NCI-H2029 treated with DMSO at 0.1 percent for 48 hours (cell line): ENCODE results near the gene PTGDS.

Experiments used
- DNase-seq: peaks from one replicate; lab custom pipeline; 2025; lab: John Stamatoyannopoulos, UW

The PTGDS gene

DNA sequence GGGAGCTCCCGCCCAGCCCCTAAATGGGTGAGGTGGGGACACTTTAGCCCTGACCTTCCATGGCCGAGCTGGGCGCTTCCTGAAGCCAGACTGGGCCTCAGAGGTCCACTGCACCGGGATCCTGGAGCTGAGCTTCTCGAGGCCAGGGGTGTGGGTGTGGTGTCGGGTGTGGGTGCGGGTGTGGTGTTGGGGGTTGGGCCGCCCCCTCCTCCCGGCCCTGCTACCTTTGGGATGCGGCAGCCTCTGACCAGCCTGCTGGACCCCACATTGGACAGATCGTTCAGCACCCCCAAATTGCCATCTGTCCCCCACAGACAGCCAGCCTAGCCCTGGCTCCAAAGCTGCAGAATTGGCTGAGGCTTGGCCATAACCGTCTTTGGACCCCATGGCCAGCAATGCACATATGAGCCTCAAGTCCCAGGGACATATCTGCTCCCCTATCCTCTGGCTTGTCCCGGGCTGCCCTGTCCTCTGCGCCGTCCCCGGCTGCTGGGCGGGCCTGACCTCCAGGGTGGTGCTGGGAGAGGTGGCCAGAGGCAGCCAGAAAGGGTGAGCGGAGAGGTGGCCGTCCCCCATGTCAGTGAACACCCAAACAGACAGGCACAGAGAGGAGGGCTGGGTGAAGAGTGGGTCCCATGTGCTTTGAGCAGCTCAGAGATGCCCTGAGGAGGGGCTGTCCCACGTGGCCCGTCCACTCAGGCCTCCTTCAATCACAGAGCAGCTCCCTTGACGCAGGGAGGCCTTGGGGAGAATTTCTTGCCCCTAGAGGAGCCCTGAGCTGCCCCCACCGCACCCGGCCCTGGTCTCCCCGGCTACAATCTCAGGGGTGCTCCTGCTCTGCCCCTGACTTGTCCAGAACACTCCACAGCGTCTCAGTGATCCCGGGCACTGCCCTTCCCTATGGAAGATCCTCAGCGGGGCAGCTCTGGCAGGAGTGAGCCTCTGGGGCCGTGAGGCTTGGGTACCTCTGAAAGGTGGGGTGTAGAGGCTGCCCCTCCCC, 3.4 kb upstream of the PTGDS start:
- no peak for DNase-seq

DNA sequence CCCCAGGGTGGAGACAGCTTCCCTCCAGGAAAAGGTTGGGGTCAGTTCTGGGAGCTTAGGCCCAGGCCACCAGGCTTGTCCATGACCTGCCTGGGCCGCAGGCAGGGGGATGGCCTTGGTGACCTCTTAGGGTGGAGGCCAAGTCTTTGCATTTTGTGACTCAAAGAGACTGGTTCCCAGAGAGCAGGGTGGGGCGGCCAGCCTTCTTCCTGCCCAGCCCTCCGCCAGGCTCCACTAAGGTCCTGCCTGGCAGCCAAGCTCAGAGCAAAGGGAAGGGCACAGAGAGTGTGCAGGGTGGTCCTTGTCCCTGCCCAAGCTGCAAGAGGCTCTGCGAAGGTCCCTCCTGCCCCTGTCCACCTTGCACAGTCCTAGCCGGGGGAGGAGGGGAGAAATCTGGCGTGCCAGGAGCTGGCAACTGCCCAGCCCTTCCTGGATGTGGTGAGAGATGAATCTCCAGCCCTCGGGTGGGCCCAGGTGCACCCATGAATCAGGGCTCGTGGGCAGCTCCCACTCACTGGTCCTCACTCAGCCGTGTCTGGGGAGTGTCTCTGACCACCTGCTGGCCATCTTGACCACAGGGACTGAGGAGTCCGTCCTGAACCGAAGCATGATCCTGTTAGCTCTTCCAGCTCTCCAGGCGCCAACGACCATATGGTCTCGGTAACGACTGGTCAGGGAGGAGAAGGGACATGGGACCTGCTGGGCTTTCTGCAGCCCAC, 2.3 kb upstream of the PTGDS start:
- no peak for DNase-seq

DNA sequence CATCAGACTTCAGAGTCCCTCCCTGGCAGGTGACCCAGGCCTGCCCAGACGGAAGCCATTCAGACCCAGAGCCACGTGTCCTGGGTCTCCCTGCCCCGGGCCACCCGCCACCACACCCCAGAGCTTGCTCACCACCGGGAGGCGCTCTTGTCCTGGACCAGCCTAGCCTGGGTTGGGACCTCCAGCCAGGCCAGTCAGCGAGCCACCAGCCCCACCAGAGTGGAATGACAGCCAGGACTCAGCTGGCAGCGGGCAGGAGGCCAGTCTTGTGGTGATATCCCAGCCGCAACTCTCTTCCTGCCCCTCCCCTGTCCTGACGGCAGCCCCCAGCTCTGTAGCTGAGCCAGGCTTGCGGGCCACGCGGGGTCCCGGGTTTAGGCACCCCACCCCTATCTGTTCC, 1.7 kb upstream of the PTGDS start:
- no peak for DNase-seq

DNA sequence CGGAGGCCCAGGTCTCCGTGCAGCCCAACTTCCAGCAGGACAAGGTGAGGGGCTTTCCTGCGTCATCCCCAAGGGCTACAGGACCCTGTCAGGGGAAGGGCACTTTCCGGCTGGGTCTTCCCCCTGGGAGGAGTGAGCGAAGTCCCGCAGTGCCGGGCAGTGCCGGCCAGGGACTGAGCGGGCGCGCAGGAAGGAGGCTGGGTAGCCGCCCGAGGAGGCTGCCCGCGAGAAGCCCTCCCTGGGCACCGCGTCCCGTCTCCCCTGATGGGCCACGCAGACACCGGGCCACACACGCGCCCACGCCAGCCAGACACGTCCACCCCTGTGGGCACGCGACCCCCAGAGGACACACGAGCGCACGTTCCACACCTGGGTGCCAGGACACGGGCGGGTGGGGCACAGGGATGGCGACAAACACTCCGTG, 357 bp downstream of the PTGDS start:
- DNase-seq = no peak

DNA sequence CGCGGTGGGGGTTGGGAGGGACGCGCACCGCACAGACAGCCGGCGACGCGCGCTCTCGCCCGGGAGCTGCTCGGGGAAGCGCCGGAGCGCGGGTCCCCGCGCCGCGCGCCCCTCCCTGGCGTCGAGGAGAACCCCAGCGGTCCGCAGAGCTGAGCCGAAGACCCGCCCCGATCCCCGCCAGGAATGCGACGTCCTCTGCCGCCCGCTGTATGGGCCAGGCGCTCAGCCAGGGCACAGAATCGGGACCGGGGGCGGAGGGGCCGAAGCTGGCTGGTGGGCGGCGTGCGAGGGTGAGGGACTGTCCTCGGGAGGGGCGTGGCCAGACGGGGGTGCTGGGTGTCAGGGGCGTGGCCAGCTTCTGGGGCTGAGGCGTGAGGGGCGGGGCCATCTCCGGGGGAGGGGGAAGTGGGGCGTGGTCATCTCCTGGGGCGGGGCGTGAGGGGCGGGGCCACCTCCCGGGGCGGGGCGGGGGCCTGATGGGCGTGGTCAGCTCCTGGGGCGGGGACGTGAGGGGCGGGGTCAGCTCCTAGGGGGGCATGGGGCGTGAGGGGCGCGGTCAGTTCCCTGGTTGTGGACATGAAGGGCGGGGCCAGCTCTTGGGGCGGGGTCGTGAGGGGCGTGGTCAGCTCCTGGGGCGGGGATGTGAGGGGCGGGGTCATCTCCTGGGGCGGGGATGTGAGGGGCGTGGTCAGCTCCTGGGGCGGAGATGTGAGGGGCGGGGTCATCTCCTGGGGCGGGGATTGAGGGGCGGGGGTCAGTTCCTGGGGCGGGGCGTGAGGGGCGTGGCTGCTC, 965 bp downstream of the PTGDS start:
- DNase-seq = peak; percentile 12

DNA sequence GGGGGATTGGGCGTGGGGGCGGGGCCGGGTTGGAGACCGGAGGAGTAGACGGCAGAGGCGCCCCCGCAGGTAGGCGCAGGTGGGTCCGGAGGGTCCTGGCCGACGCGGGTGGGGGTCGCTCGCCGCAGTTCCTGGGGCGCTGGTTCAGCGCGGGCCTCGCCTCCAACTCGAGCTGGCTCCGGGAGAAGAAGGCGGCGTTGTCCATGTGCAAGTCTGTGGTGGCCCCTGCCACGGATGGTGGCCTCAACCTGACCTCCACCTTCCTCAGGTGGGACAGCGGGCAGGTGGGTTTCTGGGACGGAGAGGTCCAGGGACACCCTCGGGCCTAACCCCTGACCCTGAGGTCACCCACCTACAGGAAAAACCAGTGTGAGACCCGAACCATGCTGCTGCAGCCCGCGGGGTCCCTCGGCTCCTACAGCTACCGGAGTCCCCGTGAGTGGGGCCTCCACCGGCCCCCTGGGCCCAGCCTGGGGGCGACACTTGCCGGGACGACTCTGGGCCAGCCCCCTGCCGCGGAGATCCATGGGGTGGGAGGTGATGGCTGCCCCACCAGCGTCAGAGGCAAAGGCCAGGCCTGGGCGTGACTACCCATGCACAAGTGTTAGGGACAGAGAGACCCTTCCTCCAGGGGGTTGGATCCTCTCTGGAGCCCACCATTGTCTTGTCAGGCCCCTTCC, 1.7 kb downstream of the PTGDS start:
- no peak for DNase-seq

DNA sequence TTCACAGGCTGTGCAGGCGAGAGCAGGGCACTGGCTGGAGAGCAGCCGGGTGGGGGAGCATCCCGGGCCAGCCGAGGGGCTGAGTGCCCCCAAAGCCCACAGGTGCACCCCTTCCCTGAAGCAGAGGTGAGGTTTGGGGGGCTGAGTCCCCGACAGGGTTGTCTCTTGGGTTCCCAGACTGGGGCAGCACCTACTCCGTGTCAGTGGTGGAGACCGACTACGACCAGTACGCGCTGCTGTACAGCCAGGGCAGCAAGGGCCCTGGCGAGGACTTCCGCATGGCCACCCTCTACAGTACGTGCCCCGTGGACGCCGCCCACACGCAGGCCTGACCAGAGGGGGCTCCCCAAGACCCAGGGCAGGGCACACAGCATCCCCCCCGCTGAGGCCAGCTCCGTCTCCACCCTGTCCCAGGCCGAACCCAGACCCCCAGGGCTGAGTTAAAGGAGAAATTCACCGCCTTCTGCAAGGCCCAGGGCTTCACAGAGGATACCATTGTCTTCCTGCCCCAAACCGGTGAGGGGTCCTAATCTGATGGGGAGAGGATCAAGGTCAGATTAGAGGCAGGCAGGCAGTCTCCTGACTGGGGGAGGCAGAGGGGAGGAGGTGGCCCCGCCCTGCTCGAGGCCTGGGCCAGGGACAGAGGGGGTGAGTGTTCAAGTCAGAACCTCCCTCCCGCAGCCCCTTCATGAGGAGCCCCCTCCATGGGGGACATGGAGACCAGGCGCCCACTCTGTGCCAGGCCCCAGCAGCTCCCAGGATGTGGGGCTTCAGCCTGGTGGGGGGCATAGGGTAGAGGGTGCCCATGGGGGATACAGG, 2.7 kb downstream of the PTGDS start:
- DNase-seq = no peak

DNA sequence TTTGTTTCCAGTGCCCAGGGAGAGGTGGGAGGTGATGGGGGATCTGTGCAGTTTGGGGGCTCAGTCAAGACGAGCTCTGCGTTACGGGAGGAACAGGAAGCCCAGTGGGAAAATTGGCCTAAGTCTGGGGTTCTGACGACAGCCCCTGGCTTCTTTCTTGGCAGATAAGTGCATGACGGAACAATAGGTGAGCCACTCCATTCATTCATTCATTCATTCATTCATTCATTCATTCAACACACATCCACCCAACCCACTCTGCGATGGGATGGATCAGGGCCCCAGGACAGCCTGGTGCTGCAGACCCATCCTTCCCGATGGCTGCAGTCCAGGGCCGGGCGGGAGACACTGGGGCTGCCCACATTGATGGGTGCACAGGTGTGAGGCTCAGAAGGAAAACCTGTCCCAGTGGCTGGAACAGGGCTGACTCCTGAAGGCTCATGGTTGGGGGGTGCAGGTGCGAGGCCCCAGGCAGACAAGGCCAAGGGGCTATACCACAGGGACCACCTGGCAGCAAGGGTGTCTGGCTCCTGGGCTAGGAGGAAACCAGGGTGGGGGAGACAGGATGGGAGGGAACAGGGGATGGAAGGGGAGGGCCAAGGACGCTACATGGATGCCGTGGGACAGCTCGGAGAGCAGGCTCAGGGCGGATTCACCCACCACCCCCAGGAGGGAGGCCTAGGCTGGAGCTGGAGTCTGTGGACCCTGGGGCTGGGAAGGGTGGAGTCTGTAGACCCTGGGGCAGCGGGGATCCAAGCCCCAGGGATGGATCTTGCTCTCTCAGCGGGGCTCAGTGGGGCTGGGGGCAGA, 3.6 kb downstream of the PTGDS start:
- no peak for DNase-seq

DNA sequence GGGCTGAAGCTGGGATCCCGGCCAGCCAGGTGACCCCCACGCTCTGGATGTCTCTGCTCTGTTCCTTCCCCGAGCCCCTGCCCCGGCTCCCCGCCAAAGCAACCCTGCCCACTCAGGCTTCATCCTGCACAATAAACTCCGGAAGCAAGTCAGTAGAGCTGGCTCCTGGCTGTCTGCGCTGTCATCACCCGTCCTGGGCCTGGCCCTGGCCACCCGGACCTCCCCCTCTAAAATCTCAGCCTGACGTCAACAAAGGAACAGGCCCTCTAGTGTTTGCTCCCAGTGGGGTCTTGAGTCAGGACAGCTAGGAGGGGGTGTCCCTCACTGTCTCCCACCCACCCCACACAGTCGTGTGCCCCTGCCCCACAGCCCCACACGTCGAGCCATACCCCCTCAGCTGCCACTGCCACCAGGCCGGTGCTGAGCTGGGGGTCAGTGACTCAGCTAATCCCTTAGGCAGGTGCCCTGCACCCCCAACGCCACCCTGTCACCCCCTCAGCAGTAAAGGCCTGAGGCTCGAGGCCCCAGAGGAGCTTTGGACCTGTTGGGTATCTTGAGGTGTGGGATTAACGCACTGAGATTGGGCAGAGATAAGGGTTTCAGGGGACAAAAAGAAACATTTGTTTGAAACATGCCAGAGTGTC, 4.4 kb downstream of the PTGDS start:
- no peak for DNase-seq

DNA sequence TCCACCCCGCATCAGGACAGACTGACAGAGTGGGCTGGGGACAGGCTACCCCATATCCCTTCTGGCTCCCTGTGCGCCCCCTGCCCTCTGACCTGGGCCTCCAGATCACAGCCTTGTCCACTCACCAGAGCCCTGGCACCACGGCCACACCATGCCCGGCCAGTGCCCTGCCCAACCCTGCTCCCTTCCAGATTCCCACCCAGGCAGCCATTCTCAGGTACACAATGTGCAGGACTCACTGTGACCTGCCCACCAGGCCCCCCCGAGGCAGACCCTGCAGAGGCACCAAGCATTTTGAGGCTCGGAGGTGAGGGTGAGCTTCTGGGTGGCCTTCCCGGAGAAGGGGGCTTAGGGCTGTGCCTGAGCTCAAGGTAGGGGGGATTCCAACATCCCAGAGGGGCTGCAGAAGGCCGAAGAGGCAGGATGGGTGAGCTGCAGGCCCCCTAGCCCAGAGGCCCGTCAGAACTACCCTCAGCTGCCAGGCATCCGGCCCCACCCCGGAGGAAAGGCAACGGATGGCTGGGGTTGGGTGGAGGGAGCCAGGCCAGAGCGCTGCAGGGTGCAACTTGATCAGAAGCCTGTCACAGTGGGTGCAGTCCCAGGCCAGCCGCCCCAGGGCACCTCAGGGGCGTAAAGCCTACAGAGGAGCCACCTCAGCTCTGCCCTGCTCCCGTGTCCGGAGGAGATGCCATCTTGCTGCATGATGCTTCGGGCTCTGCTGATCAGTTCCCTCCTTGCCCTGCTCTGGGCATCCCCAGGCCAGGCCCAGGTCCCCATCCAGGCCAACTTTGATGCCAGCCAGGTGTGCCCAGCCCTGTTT, 5.1 kb downstream of the PTGDS start, which contains the start of gene LCNL1:
Gene LCNL1, plus strand, starts transcription at position 762 of the 820 bp plus-strand sequence. CDS start 594 bp downstream, outside the sequence.
- DNase-seq = no peak

DNA sequence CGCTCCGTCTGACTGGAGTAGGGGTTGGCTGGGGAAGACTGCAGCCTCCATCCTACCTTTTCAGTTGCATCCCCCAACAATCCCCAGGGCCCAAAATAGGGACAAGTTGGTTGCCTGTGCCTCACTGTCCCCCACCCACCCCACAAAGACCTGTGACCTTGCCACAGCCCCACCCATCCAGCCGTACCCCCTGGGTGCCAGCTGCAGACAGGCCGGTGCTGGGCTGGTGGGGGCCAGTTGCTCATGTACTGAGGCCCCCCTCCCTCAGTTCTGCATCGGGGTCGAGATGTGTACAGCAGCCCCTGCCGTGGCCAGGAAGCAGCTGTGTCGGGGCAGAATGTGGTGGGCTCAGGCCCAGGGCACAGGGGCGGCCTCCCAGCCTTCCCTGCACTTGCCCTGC, 5.9 kb downstream of the PTGDS start:
- DNase-seq = no peak

DNA sequence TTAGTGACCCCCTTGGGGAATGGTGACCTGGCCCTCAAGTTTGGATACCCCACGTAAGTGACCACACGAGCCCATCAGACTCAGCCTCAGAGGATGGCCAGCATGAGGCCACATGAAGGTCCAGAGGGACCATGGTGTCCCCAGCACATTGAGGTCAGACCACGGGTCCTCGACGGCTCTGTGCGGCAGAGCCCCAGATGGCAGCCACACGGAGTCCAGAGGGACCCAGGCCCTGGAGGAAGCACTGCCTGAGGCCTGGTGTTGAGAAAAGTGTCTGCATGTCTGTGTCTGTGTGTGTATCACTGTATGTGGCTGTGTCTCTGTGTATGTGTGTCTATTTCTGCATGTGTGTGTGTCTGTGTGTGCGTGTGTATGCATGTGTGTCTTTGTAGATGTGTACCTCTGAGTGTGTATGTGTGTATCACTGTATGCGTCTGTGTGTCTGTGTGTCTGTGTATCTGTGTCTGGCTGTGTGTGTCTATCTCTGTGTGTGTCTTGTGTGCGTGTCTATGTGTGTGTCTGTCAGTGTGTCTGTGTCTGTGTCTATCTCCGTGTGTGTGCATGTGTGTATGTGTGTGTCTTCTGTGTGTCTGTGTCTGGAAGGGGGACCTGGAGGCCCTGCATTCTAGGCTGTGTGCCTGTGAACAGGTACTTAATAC, 6.5 kb downstream of the PTGDS start:
- DNase-seq = no peak

DNA sequence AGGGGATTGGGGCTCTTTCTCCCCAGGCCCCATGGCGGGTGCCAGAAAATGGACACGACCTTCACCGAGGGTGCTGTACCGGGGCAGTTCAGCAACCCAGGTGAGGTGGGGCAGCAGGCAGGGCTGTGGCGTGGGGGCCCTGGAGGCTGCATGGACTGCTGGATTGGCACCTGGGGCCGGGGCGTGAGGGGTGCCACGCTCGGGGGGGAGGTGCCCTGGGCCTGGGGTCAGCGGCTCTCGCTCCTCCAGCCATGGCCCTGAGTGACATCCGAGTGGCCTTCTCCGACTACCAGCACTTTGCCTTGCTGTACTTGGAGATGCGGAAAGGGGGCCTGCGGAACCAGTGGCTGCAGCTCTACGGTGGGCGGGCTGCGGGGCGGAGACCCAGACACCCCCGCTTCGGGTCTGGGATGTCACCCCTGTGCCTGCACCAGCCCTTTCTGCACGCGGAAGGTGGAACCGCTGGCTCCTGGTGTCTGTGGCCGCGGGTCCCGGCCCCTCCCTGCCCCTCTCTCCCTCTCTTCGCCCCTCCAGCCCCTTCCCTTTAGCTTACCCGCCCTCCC, 7.2 kb downstream of the PTGDS start:
- no peak for DNase-seq

DNA sequence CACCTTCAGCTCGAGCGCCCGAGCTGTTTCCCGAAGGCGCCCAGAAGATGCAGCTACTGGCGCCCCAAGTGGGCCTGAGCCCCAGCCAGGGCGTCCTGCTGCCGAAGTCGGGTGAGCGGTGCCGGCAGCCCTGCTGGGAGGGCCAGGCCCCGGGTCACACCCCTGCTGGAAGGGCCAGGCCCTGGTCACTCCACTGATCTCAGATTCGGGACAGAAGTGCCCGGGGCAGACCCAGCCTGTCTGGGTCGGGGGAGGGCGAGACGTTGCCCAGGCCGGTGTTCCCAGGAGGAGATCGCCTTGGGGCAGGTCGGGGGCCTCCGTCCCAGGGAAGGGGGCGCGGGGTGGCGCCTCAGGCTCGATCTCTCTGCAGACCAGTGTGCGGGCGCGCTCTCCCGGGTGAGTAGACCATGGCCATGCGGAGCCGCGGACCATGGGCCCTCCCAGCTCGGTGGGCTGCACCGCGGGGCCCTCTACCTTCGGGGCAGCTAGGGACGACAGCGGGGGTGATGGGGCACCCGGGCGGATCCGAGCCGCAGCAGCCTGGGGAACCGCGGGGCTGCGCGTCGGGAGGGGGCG, 7.8 kb downstream of the PTGDS start:
- no peak for DNase-seq

DNA sequence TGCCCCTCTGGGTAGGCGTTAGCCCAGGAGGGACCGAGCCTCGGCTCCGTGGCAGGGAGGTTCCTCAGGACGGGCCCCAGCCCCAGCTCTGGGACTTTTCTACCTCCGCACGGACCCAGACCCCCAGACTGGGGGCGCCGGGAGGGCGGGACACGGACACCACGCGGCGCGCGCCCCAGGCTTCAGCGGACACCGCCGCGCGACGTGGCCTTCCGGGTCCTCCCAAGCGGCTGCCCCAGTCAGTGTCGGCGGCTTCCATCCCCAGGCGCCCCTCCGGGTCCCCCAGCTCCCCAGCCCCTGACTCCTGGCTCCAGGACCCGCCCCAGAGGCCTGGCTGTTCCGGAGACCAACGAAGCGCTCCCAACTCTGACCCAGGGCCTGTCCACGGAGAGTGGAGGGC, 8.5 kb downstream of the PTGDS start:
- no peak for DNase-seq

DNA sequence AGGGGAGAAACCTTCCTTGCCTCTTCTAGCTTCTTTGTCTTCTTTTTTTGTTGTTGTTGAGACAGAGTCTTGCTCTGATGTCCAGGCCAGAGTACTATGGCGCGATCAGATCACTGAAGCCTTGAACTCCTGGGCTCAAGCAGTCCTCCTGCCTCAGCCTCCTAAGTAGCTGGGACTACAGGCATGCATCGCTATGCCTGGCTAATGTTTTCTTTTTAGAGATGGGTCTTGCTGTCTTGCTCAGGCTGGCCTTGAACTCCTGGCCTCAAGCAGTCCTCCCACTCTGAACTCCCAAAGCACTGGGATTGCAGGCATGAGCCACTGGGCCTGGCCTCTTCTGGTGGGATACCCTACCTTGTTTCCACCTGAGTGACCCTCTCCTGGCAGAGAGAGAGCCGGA, 11.6 kb downstream of the PTGDS start:
- DNase-seq = no peak

DNA sequence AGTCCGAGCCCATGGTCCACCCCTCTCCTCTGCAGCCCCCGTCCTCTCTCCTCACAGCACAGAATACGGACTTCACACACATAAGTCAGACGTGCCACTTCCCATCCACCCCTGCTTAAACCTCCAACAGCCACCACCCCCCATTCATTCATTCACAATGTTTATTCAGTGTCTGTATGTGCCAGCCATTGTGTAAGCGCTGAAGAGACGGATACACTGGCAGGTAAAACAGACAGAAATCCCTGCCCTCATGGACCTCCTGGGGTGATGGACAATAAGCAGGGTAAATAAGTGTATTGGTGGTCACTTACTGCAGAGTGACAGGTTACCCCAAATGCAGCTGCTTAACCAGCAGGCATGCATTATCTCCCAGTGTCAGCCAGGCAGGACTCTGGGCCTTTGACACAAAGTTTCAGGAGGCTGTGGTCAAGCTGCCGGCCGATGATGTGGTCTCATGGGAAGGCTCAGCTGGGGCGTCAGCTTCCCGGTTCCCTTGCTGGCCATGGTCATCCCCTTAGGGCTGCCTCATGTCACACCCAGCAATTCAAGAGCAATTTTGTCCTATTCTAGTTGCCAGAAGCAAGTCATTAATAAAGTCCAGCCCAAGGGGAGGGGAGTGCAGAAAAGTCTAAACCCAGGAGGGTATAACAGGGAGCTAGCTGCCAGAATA, 13.1 kb downstream of the PTGDS start:
- no peak for DNase-seq
